ENCODE data around the gene DIO2. TPM values are rescaled to one million over a fixed set of nuclear protein-coding genes. Genes with fewer than 3 reads are reported as not detected.

DIO2 gene
- 0.74 and 66.0 TPM in 2 replicates for total RNA-seq (ENCODE audit: low replicate concordance)

- DNase-seq (ENCODE audit: low read depth) = peak; percentile 62
- H3K4me3 ChIP-seq (ENCODE audit: low read depth, low read length) = peak within 1 kb of the TSS; percentile 59
- TF ChIP-seq CTCF (IDR thresholded peaks at IDR 0.05; ENCODE audit: insufficient read depth, low read length) = no peak
Observed at GRCh38 chr14:80211153-80212022, at the start of gene DIO2. TSS of gene DIO2 (minus strand) at chr14:80211504. CDS start at chr14:80211472, 32 bp downstream.

- no peak for DNase-seq (ENCODE audit: low read depth)
- no peak overlapping the region for H3K4me3 ChIP-seq (ENCODE audit: low read depth, low read length)
- no peak for TF ChIP-seq CTCF (IDR thresholded peaks at IDR 0.05; ENCODE audit: insufficient read depth, low read length)
Observed at GRCh38 chr14:80260645-80261044, 49.3 kb upstream of the DIO2 start.

- no peak for TF ChIP-seq CTCF (IDR thresholded peaks at IDR 0.05; ENCODE audit: insufficient read depth, low read length)
- no peak for DNase-seq (ENCODE audit: low read depth)
- no peak overlapping the region for H3K4me3 ChIP-seq (ENCODE audit: low read depth, low read length)
Observed at GRCh38 chr14:80239631-80240030, 28.3 kb upstream of the DIO2 start.

- DNase-seq (ENCODE audit: low read depth) = no peak
- TF ChIP-seq CTCF (IDR thresholded peaks at IDR 0.05; ENCODE audit: insufficient read depth, low read length) = no peak
- no peak overlapping the region for H3K4me3 ChIP-seq (ENCODE audit: low read depth, low read length)
Observed at GRCh38 chr14:80237143-80237542, 25.8 kb upstream of the DIO2 start.

GRCh38 chr14:80233470-80234089 is 22.3 kb upstream of the DIO2 start:
- DNase-seq (ENCODE audit: low read depth) = no peak
- TF ChIP-seq CTCF (IDR thresholded peaks at IDR 0.05; ENCODE audit: insufficient read depth, low read length) = no peak
- no peak overlapping the region for H3K4me3 ChIP-seq (ENCODE audit: low read depth, low read length)

- peak; percentile 13 for DNase-seq (ENCODE audit: low read depth)
- no peak for TF ChIP-seq CTCF (IDR thresholded peaks at IDR 0.05; ENCODE audit: insufficient read depth, low read length)
- no peak overlapping the region for H3K4me3 ChIP-seq (ENCODE audit: low read depth, low read length)
Observed at GRCh38 chr14:80231702-80232101, 20.4 kb upstream of the DIO2 start.
